Immature natural killer cell (primary cell): ENCODE measurements around the gene MPC2. TPM values are rescaled to one million over a fixed set of nuclear protein-coding genes. Genes with fewer than 3 reads are reported as not detected.

Experiments used
- DNase-seq, 3 donors: peaks; one replicate each; pipeline ENCODE4 v3.0.0; 2022; ENCODE audit warnings: mixed read lengths in 1 of 3
- H3K27ac Mint-ChIP-seq, 6 donors: one replicate each; pipeline ENCODE4 v1.8.0; 2020; ENCODE audit warnings: mixed read lengths in 6 of 6, mild to moderate bottlenecking in 5 of 6, inconsistent platforms in 4 of 6, moderate library complexity in 3 of 6
- H3K27me3 Mint-ChIP-seq, 3 donors: one replicate each; pipeline ENCODE4 v1.8.0; 2020 to 2021; ENCODE audit warnings: low read depth in 3 of 3, mild to moderate bottlenecking in 3 of 3, mixed read lengths in 3 of 3, moderate library complexity in 3 of 3, inconsistent platforms in 1 of 3
- H3K36me3 Mint-ChIP-seq, 3 donors: one replicate each; pipeline ENCODE4 v1.8.0; 2020; ENCODE audit warnings: mixed read lengths in 3 of 3, inconsistent platforms in 2 of 3, mild to moderate bottlenecking in 2 of 3
- H3K4me1 Mint-ChIP-seq, 2 donors: one replicate each; pipeline ENCODE4 v1.8.0; 2020; ENCODE audit warnings: inconsistent platforms in 2 of 2, mild to moderate bottlenecking in 2 of 2, mixed read lengths in 2 of 2, moderate library complexity in 1 of 2
- H3K4me3 Mint-ChIP-seq, 5 donors: one replicate each; pipeline ENCODE4 v1.8.0; 2020; ENCODE audit warnings: mild to moderate bottlenecking in 5 of 5, mixed read lengths in 5 of 5, inconsistent platforms in 3 of 5, moderate library complexity in 3 of 5
- H3K9me3 Mint-ChIP-seq, 6 donors: one replicate each; pipeline ENCODE4 v1.8.0; 2020; ENCODE audit warnings: mild to moderate bottlenecking in 6 of 6, mixed read lengths in 6 of 6, inconsistent platforms in 4 of 6, moderate library complexity in 3 of 6
- polyA plus RNA-seq, 3 donors: library from polyadenylated mRNA; unstranded; fragments of 300-500 nt; fragmentation: Illumina TruSeq; gene quantifications; one replicate each; pipeline ENCODE4 v1.2.3, GENCODE V29; 2021

MPC2 gene
- 100 to 1,000 TPM in 2 of 3 donors, 10 to 100 TPM in 1; 76.5 to 119 (median 104) TPM for polyA plus RNA-seq

DNA sequence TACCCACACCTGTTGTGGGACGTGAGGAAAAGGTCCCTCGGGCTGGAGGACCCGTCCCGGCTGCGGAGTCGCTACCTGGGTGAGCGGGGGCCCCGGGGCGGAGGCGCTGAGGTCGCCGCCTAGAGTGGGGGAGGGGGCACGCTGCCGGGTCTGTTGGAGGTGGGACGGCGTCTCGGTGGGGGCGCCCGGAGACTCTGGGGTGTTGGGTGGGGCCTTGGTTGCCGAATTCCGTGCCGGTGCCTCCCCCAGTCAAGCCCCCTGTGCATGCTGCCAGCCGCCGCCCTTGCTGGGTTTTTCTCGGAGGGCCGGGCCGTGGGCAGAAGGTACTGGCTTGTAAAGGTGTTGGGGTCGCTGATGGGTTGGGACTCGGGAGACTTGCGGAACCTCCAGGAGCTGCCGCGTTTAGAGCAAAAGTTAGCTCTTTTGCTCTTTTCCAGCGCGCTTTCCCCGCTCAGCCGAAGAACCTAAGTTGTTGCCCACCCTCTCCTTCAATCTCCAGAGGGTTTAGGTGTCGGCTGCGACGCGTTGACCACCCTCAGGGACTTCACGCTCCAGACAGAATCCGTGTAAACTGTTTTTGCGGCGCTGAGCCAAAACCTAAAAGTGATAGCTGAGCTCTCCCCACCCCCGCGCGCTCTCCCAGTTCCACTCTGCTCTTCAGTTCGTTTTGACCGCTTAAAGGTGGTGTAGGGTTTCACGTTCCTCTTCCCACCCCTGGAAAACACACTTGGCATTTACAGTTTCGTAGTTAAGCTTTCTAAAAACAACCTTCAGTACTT, at the start of gene MPC2:
TSS of gene MPC2 (minus strand) at position 143 of the 779 bp plus-strand sequence. CDS start 1,231 bp downstream, outside the sequence.
- Mint-ChIP-seq H3K27ac (peak within 1 kb of the TSS; percentile 93 to 99 (median 98)), H3K4me3 (peak within 1 kb of the TSS; percentile 95 to 98 (median 97)), H3K36me3 (no peaks in the 10 kb centered on the region), H3K27me3 (peaks cover 16 to 20% (median 17%) of the 10 kb centered on the region in 3 donors), H3K9me3 (no peaks in the 10 kb centered on the region), H3K4me1 (peaks cover 34 to 38% of the 10 kb centered on the region in 2 donors)
- peak; percentile 24 to 59 (median 38) for DNase-seq

DNA sequence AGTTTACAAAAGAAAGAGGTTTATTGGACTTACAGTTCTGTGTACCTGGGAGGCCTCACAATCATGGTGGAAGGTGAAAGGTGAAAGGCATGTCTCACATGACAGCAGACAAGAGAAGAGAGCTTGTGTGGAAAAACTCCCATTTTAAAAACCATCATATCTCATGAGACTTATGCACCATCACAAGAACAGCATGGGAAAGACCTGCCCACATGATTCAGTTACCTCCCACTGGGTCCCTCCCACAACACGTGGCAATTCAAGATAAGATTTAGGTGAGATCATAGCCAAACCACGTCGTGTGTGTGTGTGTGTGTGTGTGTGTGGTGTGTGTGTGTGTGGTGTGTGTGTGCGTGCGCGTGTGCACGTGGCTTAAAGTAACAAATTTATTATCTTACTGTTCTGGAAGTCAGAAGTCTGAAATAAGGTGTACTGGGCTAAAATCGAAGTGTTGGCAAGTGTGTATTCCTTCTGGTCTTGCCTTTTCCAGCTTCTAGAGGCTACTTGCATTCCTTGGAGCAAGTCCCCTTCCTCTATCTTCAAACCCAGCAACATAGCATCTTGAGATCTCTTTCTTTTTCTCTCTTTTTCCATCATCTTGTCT, 48.1 kb upstream of the MPC2 start:
- H3K9me3 Mint-ChIP-seq: no peaks in the 10 kb centered on the region
- DNase-seq: peak in 1 of 3 donors; percentile 1
- peak overlapping the region in 1 of 6 donors; percentile 33 for H3K27ac Mint-ChIP-seq
- H3K4me3 Mint-ChIP-seq: no peak overlapping the region
- H3K36me3 Mint-ChIP-seq: peaks cover 0 to 16% (median 12%) of the 10 kb centered on the region in 3 donors
- peaks cover 4 to 20% of the 10 kb centered on the region in 2 donors for H3K4me1 Mint-ChIP-seq
- H3K27me3 Mint-ChIP-seq: no peaks in the 10 kb centered on the region

DNA sequence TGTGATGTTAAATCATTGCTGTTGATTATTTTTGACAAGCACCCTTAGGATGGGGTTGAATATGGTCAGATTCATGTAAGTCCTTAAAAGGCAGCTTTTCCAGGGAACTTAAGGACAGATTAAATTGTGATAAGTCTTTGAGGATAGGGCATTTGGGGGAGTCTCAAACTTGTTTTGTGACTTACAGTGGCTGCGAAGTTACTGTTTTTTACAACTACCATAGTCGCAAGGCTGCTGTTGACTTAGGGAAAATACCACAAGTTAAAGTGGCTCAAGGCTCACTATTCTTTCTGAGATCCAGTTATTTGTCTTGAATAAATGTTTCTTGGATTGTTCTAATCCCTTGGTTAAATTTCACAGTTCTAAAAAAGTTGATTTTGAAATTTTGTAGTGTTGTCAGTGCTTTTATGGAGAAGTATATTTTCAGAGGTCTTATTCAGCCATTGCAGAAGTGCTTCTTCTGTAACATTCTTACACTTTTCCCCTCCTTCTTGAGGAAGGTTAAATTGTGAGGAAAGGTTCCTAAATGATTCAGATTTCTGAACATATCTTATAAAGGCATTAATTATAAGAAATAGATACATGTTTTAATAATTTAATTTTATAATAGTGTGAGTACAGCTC, 47.0 kb upstream of the MPC2 start:
- Mint-ChIP-seq H3K36me3 (peaks cover 6 to 20% (median 16%) of the 10 kb centered on the region in 3 donors), H3K27me3 (no peaks in the 10 kb centered on the region)

DNA sequence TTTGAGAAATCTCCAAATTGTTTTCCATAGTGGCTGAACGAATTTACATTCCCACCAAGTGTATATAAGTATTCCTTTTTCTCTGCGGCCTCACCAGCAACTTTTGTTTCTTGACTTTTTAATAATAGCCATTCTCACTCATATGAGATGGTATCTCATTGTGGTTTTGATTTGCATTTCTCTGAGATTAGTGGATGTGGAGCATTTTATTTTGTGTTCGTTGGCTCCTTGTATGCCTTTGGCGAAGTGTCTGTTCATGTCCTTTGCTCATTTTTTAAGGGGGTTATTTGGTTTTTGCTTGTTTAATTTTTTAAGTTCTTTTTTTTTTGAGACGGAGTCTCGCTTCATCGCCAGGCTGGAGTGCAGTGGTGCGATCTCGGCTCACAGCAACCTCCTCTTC, 45.1 kb upstream of the MPC2 start:
- no peaks in the 10 kb centered on the region for H3K9me3 Mint-ChIP-seq
- peaks cover 20 to 34% (median 29%) of the 10 kb centered on the region in 3 donors for H3K36me3 Mint-ChIP-seq
- peaks cover 4 to 31% of the 10 kb centered on the region in 2 donors for H3K4me1 Mint-ChIP-seq
- H3K27me3 Mint-ChIP-seq: no peaks in the 10 kb centered on the region
- no peak overlapping the region for H3K4me3 Mint-ChIP-seq
- H3K27ac Mint-ChIP-seq: no peak overlapping the region
- DNase-seq: no peak

More for the DNA sequence above, 47.0 kb upstream of the MPC2 start:
- H3K4me1 Mint-ChIP-seq: peaks cover 4 to 26% of the 10 kb centered on the region in 2 donors
- DNase-seq: no peak
- H3K27ac Mint-ChIP-seq: no peak overlapping the region
- H3K4me3 Mint-ChIP-seq: no peak overlapping the region
- no peaks in the 10 kb centered on the region for H3K9me3 Mint-ChIP-seq

- Mint-ChIP-seq H3K4me1 (peaks cover 0 to 12% of the 10 kb centered on the region in 2 donors), H3K9me3 (no peaks in the 10 kb centered on the region), H3K27ac (peak overlapping the region in 1 of 6 donors; percentile 45), H3K36me3 (peaks cover 19 to 36% (median 26%) of the 10 kb centered on the region in 3 donors), H3K27me3 (no peaks in the 10 kb centered on the region), H3K4me3 (no peak overlapping the region)
- no peak for DNase-seq
Measured at GRCh38 chr1:167977245-167977644, 40.4 kb upstream of the MPC2 start.

DNA sequence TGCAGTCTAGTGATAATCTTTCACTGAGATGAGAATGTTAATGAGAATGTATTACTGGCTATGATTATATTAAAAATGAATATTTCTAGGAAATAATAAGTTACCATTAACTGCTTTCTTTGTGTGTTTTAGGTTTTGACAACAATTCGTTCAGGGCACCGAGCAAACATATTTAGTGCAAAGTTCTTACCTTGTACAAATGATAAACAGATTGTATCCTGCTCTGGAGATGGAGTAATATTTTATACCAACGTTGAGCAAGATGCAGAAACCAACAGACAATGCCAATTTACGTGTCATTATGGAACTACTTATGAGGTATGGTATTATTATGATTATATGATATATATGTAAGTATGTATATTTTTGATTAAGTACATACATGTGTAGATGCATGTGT, 37.8 kb upstream of the MPC2 start:
- no peak overlapping the region for H3K4me3 Mint-ChIP-seq
- no peak overlapping the region for H3K27ac Mint-ChIP-seq
- peaks cover 16 to 28% (median 26%) of the 10 kb centered on the region in 3 donors for H3K36me3 Mint-ChIP-seq
- no peaks in the 10 kb centered on the region for H3K9me3 Mint-ChIP-seq
- H3K27me3 Mint-ChIP-seq: no peaks in the 10 kb centered on the region
- peaks cover 0 to 12% of the 10 kb centered on the region in 2 donors for H3K4me1 Mint-ChIP-seq
- DNase-seq: no peak

GRCh38 chr1:167973832-167974231, 37.0 kb upstream of the MPC2 start:
- H3K9me3 Mint-ChIP-seq: no peaks in the 10 kb centered on the region

GRCh38 chr1:167968569-167968968, 31.7 kb upstream of the MPC2 start:
- H3K27ac Mint-ChIP-seq: no peak overlapping the region
- H3K4me1 Mint-ChIP-seq: peaks cover 0 to 27% of the 10 kb centered on the region in 2 donors
- no peak for DNase-seq
- H3K36me3 Mint-ChIP-seq: peaks cover 0 to 19% (median 15%) of the 10 kb centered on the region in 3 donors
- no peaks in the 10 kb centered on the region for H3K9me3 Mint-ChIP-seq
- H3K4me3 Mint-ChIP-seq: no peak overlapping the region
- no peaks in the 10 kb centered on the region for H3K27me3 Mint-ChIP-seq

More at GRCh38 chr1:167973832-167974231, 37.0 kb upstream of the MPC2 start:
- no peak for DNase-seq
- Mint-ChIP-seq H3K4me1 (peaks cover 0 to 6% of the 10 kb centered on the region in 2 donors), H3K4me3 (no peak overlapping the region), H3K27me3 (no peaks in the 10 kb centered on the region), H3K27ac (no peak overlapping the region), H3K36me3 (peaks cover 13 to 23% (median 19%) of the 10 kb centered on the region in 3 donors)

DNA sequence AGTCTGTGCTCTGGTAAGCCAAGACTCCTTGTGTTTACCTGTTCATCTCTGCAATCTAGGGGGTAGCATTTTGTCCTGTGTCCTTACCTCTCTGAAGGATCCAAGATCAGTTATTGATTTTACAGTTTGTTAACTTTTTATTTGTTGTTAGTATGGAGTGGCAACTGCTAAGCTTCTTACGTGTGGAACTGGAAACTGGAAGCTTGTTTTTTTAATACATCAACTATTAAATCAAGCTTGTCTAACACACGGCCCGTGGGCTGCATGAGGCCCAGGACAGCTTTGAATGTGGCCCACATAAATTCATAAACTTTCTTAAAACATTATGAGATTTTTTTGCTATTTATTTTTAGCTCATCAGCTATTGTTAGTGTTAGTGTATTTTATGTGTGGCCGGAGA, 29.2 kb upstream of the MPC2 start:
- Mint-ChIP-seq H3K9me3 (no peaks in the 10 kb centered on the region), H3K27ac (peak overlapping the region in 1 of 6 donors; percentile 3), H3K4me1 (peaks cover 0 to 35% of the 10 kb centered on the region in 2 donors), H3K36me3 (peaks cover 0 to 22% (median 14%) of the 10 kb centered on the region in 3 donors), H3K27me3 (peaks cover 0 to 3% (median 0%) of the 10 kb centered on the region in 3 donors), H3K4me3 (no peak overlapping the region)
- no peak for DNase-seq

DNA sequence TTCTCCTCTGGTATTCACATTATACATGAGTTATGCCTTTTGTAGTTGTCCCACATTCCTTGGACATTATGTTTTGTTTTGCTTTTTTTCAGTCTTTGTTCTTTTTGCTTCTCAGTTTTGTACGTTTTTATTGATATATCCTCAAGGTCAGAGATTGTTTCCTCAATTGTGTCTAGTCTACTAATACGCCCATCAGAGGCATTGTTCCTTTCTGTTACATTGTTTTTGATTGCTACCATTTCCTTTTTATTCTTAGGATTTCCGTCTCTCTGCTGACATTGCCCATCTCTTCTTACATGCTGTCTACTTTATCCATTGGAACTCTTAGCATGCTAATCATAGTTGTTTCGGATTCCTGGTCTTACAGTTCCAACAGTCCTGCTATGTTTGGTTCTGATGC, 27.8 kb upstream of the MPC2 start:
- Mint-ChIP-seq H3K27me3 (peaks cover 0 to 3% (median 0%) of the 10 kb centered on the region in 3 donors), H3K4me1 (peaks cover 0 to 35% of the 10 kb centered on the region in 2 donors), H3K27ac (no peak overlapping the region), H3K4me3 (no peak overlapping the region), H3K9me3 (no peaks in the 10 kb centered on the region), H3K36me3 (peaks cover 0 to 22% (median 14%) of the 10 kb centered on the region in 3 donors)
- DNase-seq: no peak

- no peak for DNase-seq
- peaks cover 2 to 8% of the 10 kb centered on the region in 2 donors for H3K4me1 Mint-ChIP-seq
- peaks cover 5 to 30% (median 14%) of the 10 kb centered on the region in 3 donors for H3K36me3 Mint-ChIP-seq
- H3K27ac Mint-ChIP-seq: no peak overlapping the region
- no peaks in the 10 kb centered on the region for H3K9me3 Mint-ChIP-seq
- H3K4me3 Mint-ChIP-seq: no peak overlapping the region
- H3K27me3 Mint-ChIP-seq: peaks cover 0 to 3% (median 0%) of the 10 kb centered on the region in 3 donors
Measured at GRCh38 chr1:167957710-167958109, 20.8 kb upstream of the MPC2 start.

GRCh38 chr1:167955915-167956314, 19.0 kb upstream of the MPC2 start:
- H3K36me3 Mint-ChIP-seq: peaks cover 9 to 32% (median 14%) of the 10 kb centered on the region in 3 donors
- no peaks in the 10 kb centered on the region for H3K9me3 Mint-ChIP-seq
- no peak overlapping the region for H3K27ac Mint-ChIP-seq
- H3K4me3 Mint-ChIP-seq: no peak overlapping the region
- no peaks in the 10 kb centered on the region for H3K27me3 Mint-ChIP-seq
- peaks cover 3% of the 10 kb centered on the region in 2 donors for H3K4me1 Mint-ChIP-seq
- no peak for DNase-seq

- peaks cover 14 to 30% of the 10 kb centered on the region in 2 donors for H3K4me1 Mint-ChIP-seq
- no peak overlapping the region for H3K4me3 Mint-ChIP-seq
- H3K36me3 Mint-ChIP-seq: peaks cover 9 to 25% (median 9%) of the 10 kb centered on the region in 3 donors
- H3K9me3 Mint-ChIP-seq: no peaks in the 10 kb centered on the region
- DNase-seq: no peak
- no peaks in the 10 kb centered on the region for H3K27me3 Mint-ChIP-seq
- H3K27ac Mint-ChIP-seq: no peak overlapping the region
Measured at GRCh38 chr1:167950569-167950968, 13.7 kb upstream of the MPC2 start.

- peaks cover 9 to 17% (median 9%) of the 10 kb centered on the region in 3 donors for H3K36me3 Mint-ChIP-seq
- no peaks in the 10 kb centered on the region for H3K9me3 Mint-ChIP-seq
- no peak for DNase-seq
- H3K4me1 Mint-ChIP-seq: peaks cover 15 to 35% of the 10 kb centered on the region in 2 donors
- H3K27ac Mint-ChIP-seq: no peak overlapping the region
- no peak overlapping the region for H3K4me3 Mint-ChIP-seq
- H3K27me3 Mint-ChIP-seq: no peaks in the 10 kb centered on the region
Measured at GRCh38 chr1:167949785-167950184, 12.9 kb upstream of the MPC2 start.
